WI38 (cell line): ENCODE data around the gene MSANTD7.

Experiments used
- H3K4me3 ChIP-seq: 2 replicates; pipeline ENCODE4 v1.5.1; 2011; ENCODE audit warnings: low read depth, mild to moderate bottlenecking, control low read depth, low read length
- CTCF ChIP-seq: IDR thresholded peaks from 2 replicates; pipeline ENCODE4 v1.5.1; 2012; ENCODE audit warnings: low read depth, mild to moderate bottlenecking, control low read depth, low read length

The MSANTD7 gene

DNA sequence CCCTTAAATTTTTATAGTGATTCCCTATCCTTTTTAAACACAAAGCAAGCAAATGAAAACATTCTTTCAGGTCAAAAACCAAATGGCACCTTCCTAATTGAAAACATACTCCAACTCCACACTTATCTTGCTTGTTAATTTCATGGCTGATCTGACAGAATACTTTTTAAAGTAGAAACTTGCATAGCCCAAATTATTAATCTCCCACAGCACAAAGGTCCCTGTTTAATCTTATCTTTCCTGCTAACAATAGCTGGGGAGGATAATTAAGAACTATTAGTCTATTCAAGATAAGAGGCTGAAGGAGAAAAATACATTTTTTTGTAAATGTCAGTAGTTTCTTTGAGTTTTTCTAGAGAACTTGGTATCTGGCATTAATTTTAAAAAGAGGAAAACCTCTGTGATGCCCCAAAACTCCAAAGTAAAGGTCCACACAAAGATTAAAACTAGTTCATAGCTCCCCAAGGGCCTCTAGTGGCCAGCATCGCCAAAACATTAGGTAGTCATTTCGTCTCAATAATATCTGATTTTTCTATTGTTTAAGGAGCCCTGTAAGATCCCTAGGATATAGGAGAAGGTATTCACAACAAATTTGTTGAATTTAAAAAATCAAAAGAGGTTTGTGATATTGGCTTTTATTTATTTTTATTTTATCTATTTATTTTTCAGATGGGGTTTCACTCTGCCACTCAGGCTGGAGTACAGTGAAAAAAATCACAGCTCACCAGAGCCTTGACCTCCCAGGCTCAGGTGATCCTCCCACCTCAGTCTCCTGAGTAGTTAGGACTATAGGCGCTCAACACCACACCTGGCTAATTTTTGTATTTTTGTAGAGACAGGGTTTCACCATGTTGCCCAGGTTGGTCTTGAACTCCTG, 15.0 kb upstream of the MSANTD7 start:
- peak; percentile 69 for TF ChIP-seq CTCF
- H3K4me3 ChIP-seq: no peak overlapping the region

GRCh38 chr10:14823966-14824365, 14.1 kb upstream of the MSANTD7 start:
- no peak overlapping the region for H3K4me3 ChIP-seq
- no peak for TF ChIP-seq CTCF

- H3K4me3 ChIP-seq: no peak overlapping the region
- no peak for TF ChIP-seq CTCF
Observed at GRCh38 chr10:14826076-14826829, 11.9 kb upstream of the MSANTD7 start.

DNA sequence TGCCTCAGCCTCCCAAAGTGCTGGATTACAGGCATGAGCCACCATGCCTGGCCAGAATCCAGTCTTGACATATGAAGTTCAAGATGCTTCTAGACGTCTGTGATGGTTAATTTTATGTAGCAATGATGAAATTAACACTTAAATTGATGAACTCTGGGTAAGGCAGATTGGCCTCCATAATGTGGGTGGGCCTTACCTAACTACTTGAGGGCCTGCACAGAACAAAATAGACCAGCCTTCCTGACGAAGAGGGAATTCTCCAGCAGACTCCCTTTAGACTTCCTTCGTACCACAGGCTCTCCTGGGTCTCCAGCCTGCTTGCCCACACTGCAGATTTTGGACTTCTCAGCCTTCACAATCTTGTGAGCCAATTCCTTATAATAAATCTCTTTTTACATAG, 5.0 kb upstream of the MSANTD7 start:
- no peak for TF ChIP-seq CTCF
- no peak overlapping the region for H3K4me3 ChIP-seq

DNA sequence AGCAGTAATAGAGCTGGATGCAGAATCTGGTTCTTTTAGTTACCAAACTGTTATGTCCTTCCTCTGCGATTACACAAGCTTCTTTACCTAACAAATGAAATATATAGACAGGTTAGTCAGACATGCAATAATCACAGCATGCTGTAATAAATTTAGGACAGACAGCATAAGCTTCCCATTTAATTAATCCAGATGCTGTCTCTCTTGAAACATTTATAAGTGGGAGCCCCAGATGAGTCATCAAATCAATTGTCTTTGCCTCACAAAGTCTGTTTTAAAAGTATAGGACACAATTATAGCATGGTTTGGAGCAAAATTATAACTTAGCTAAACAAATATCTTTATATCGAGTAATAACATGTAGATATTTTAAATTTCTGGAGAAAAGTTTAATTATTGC, 1.9 kb upstream of the MSANTD7 start:
- no peak overlapping the region for H3K4me3 ChIP-seq
- TF ChIP-seq CTCF: no peak

DNA sequence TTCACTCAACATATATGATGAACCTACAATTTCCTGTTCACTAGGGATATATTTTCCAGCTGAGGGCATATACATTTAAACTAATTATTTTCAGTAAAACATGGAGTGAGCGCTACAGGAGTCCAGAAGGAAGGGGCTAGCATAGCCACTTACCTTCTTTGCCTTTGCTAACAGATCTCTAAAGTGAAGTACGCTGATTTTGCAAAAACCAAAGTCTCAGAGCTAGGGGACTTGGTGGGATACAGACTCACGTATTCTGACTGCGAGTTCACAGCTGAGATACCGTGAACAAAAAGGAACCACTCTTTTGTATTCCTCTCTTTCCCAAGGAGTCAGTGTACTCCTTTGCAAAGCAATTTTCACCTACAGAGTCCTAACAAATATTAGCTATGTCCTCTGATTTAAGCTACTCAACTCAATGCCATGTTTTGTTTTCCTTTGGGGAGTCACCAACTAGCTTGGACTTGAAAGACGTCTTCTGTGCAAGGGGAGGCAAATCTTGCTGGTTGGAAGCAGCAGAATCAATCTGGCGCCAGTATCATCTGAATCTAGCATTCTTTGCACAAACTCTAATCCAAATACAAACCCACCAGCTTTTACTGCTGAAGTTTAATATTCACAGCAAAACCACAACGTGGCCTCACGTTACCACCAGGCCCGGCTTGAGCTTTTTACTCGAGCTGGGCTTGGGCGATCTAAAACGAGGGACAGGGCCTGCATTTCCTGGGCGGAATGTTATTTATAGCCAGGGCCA, 926 bp upstream of the MSANTD7 start:
- no peak for TF ChIP-seq CTCF
- H3K4me3 ChIP-seq: peak overlapping the region; percentile 97
